TTC549 (cell line): ENCODE results near the gene FSIP1.

Experiments used
- FAIRE-seq: peaks from 2 replicates; lab custom pipeline; 2012; peaks lifted over from hg19 to GRCh38; lab: Jason Lieb, UNC

The FSIP1 gene

GRCh38 chr15:39684233-39684632 is 98.4 kb downstream of the FSIP1 start:
- FAIRE-seq: no peak

DNA sequence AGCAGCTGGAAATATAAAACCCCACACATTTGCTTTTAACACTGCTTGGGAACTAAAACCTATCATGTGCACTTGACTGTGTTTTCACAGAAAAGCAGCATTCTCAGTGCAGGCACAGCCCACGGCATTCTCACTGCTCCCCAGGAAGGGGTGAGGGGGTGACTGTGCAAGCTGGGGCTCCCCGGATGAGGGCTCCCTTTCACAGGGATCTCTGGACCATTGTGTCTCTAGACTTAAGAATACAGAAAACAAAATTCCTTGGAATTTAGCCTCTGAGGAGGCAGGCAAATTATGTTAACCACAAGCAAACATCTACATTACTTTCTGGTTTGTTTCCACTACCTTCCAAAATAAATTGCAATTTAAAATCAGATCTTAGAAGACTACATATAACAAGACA is 100.3 kb downstream of the FSIP1 start:
- no peak for FAIRE-seq

DNA sequence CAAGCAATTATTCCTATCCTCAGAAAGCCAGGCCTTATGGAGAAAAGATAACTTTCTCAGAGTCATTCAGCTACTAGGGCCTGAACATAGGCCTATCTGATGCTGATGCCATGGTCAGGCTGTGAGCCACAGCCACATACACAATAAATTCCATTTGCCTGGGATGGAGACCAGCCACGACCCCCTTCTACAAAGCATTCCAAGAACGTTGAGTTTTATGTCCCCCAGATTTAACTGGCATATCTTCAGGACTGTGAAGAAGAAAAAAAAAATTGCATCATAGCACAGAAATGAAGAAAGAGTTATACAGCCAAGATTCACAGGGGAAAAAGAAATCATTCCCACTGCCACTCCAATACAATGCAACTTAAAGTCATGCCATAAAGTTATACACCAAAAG is 101.8 kb downstream of the FSIP1 start:
- no peak for FAIRE-seq

GRCh38 chr15:39672666-39673065 is 110.0 kb downstream of the FSIP1 start:
- FAIRE-seq: no peak

- no peak for FAIRE-seq
Measured at GRCh38 chr15:39672184-39672583, 110.5 kb downstream of the FSIP1 start.

GRCh38 chr15:39670687-39671086 is 112.0 kb downstream of the FSIP1 start:
- FAIRE-seq: no peak

GRCh38 chr15:39669661-39670060 is 113.0 kb downstream of the FSIP1 start:
- FAIRE-seq: no peak

GRCh38 chr15:39669241-39669640 is 113.4 kb downstream of the FSIP1 start:
- no peak for FAIRE-seq

DNA sequence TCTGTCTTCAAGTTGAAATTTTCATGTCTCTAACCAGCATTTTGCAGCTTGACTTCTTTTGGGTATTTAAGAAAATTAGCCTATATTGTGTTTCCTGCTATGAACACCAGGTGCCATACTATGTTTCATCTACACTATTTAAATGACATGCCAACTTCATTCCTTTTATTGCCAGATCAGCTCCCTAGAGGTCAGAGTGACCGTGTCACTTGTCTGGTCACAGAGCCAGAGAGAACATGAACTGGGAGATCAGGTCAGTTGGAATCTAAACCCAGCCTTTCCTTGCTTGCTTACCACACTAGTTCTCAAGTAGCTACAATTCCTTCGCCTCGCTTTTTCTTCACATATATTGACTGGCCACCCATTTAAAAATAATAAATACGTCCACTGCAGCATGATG is 114.2 kb downstream of the FSIP1 start:
- FAIRE-seq: no peak

DNA sequence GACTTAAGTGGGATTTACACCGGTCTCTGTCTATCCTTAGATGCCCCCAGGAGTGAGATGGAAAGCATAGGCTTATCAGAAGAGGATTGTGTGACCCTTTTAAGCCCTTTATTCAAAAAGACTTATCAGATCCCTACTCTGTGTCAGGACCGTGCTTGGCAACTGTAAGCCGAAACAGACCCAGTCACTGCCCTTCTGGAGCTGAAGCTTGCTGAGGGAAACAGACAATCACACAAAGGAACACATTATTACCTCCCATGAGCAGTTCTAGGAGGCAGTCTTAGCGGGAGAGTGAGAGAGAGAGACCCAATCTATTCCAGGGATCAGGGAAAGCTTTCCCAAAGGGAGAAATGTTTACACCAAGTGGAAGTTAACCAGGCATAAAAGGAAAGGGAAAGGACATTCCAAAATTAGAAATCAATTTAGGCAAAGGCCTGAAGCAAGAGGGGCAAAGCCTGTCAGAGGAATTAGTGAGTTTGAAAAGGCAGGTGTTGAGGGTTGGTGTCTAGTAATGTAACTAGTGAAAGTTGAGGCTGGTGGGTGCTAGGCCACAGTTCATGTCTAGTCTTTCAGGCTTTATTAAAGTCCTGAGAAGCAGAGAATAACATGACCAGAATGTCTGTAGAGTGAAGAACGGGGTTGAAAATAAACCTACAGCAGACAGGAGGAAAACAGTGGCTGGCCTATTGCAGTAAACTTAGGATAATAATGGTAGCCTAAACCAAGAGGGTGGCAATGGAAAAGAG is 115.1 kb downstream of the FSIP1 start:
- FAIRE-seq: no peak

GRCh38 chr15:39666677-39667076 is 116.0 kb downstream of the FSIP1 start:
- no peak for FAIRE-seq

GRCh38 chr15:39665629-39666250 is 116.9 kb downstream of the FSIP1 start:
- no peak for FAIRE-seq

- FAIRE-seq: no peak
Measured at GRCh38 chr15:39663704-39664250, 118.9 kb downstream of the FSIP1 start.

DNA sequence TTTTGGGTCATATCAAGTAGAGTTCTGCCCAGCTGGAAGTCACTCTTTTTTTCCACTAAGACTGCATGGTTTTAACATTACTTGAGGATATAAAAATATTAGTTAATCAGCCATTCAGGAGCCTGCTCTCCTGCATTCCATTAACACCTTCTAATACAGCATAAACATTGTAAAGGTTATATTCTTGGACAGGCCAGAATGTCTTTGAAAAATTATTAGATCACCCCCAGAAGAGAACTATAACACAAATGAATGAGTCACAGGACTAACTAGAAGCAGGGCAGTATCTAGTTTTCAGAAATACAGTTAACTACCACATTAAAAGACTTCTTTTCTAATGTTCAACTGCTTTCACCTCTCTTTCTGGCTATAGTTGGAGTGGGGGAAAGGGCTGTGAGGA is 120.9 kb downstream of the FSIP1 start:
- no peak for FAIRE-seq

DNA sequence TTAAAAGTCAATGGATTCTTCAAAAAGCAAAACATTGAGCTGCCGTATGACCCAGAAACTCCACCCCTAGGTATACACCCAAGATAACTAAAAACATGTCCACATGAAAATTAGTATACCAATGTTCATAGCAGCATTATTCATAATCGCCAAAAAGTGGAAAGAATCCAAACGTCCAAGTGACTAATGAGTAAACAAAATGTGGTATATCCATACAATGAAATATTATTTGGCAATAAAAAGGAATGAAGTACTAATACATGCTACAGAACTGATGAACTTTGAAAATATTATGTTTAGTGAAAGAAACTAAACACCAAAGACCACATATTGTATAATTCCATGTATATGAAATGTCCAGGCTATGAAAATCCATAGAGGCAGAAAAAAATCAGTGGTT is 123.9 kb downstream of the FSIP1 start:
- FAIRE-seq: no peak

GRCh38 chr15:39657668-39658067 is 125.0 kb downstream of the FSIP1 start:
- no peak for FAIRE-seq

- FAIRE-seq: no peak
Measured at GRCh38 chr15:39657181-39657580, 125.5 kb downstream of the FSIP1 start.

GRCh38 chr15:39654304-39654703 is 128.3 kb downstream of the FSIP1 start:
- FAIRE-seq: no peak

DNA sequence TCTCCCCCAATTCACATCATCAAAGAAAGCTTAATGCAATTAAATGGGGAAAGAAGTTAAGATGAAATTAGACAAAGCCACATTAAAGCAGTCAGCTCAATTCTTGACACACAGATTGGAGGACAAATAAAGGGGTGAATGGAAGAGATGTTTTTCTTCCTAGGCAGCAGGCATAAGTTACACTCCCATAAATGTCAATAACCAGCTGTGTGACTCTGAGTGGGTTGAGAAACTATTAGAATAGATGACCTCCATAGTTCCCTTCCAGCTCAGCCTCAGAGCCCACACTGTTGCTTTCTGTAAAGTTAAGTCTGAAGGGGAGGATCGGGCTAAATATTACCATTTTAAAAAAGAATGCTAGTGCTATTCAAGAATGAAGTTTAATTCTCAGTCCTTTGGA is 130.8 kb downstream of the FSIP1 start:
- FAIRE-seq: no peak

GRCh38 chr15:39651295-39651694 is 131.3 kb downstream of the FSIP1 start:
- no peak for FAIRE-seq

- no peak for FAIRE-seq
Measured at GRCh38 chr15:39649757-39650156, 132.9 kb downstream of the FSIP1 start.

DNA sequence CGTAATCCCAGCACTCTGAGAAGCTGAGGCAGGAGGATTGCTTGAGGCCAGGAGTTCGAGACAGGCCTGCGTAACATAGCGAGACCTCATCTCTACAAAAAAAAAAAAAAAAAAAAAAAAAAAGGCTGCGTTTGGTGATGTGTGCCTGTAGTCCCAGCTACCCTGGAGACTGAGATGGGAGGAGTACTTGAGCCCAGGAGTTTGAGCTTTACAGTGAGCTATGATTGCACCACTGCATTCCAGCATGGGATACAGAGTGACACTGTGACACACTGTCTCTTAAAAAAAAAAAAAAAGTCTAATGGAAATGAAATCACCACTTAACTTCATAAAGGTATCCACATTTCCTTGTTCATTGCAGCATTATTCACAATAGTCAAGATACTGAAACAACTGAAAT is 136.2 kb downstream of the FSIP1 start:
- FAIRE-seq: no peak

GRCh38 chr15:39645976-39646257 is 136.7 kb downstream of the FSIP1 start:
- no peak for FAIRE-seq
